Neural cell (in vitro differentiated cells): ENCODE results near the gene TBCK. TPM values are rescaled to one million over a fixed set of nuclear protein-coding genes. Genes with fewer than 3 reads are reported as not detected.

ENCODE experiments used
- H2AFZ ChIP-seq: fragments of 200-600, 300-800 bp; sonication (generic), shearing (Covaris generic); 2 replicates; pipeline ENCODE4 v1.6.0; 2014; ENCODE audit warnings: low read depth, mild to moderate bottlenecking, antibody characterized with exemption, low read length, moderate library complexity
- H3F3A ChIP-seq: fragments of 200-600 bp; shearing (Covaris generic); 2 replicates; pipeline ENCODE4 v1.6.1; 2016; ENCODE audit warnings: mild to moderate bottlenecking, moderate library complexity, mixed read lengths, antibody characterized with exemption, low read length; ENCODE audit not compliant: insufficient read depth, poor library complexity, severe bottlenecking
- H3K27ac ChIP-seq: fragments of 200-600, 300-800 bp; sonication (generic), shearing (Covaris generic); 2 replicates; pipeline ENCODE4 v1.5.1; 2014; ENCODE audit warnings: mild to moderate bottlenecking, low read length, moderate library complexity
- H3K27me3 ChIP-seq: fragments of 300-800, 200-600 bp; sonication (generic), shearing (Covaris generic); 2 replicates; pipeline ENCODE4 v1.6.0; 2014; ENCODE audit warnings: mild to moderate bottlenecking, low read depth, low read length, moderate library complexity; ENCODE audit not compliant: insufficient read depth
- H3K36me3 ChIP-seq: fragments of 300-800, 200-600 bp; sonication (generic), shearing (Covaris generic); 2 replicates; pipeline ENCODE4 v1.5.1; 2014; ENCODE audit warnings: mild to moderate bottlenecking, antibody characterized with exemption, low read length, moderate library complexity; ENCODE audit not compliant: insufficient read depth
- H3K4me2 ChIP-seq: fragments of 300-800, 200-600 bp; sonication (generic), shearing (Covaris generic); 2 replicates; pipeline ENCODE4 v1.6.0; 2014; ENCODE audit warnings: mild to moderate bottlenecking, low read length
- H3K4me3 ChIP-seq: fragments of 300-800, 200-600 bp; sonication (generic), shearing (Covaris generic); 2 replicates; pipeline ENCODE4 v1.5.1; 2014; ENCODE audit warnings: mild to moderate bottlenecking, low read length, moderate library complexity
- H3K79me2 ChIP-seq: fragments of 200-600 bp; shearing (Covaris generic); replicated peaks from 2 replicates; pipeline ENCODE4 v1.6.0; 2014; ENCODE audit warnings: mild to moderate bottlenecking, low read length, moderate library complexity; ENCODE audit not compliant: insufficient read depth
- H3K9ac ChIP-seq: fragments of 300-800, 200-600 bp; sonication (generic), shearing (Covaris generic); 2 replicates; pipeline ENCODE4 v1.6.1; 2016; ENCODE audit warnings: mild to moderate bottlenecking, low read length, mixed read lengths
- H3K9me2 ChIP-seq: fragments of 200-600 bp; shearing (Covaris generic); 2 replicates; pipeline ENCODE4 v1.6.1; 2016; ENCODE audit warnings: mild to moderate bottlenecking, low read length, mixed read lengths; ENCODE audit not compliant: insufficient read depth
- H3K9me3 ChIP-seq: fragments of 200-600, 300-800 bp; sonication (generic), shearing (Covaris generic); 2 replicates; pipeline ENCODE4 v1.6.1; 2016; ENCODE audit warnings: mild to moderate bottlenecking, mixed run types, low read length, moderate library complexity, mixed read lengths
- H4K20me1 ChIP-seq: fragments of 200-600 bp; shearing (Covaris generic); 2 replicates; pipeline ENCODE4 v1.6.1; 2016; ENCODE audit warnings: mild to moderate bottlenecking, mixed run types; ENCODE audit not compliant: insufficient read depth
- EP300 ChIP-seq: fragments of 450-650 bp; conservative IDR thresholded peaks from 2 replicates; pipeline ENCODE4 v1.6.1; 2014; ENCODE audit warnings: antibody characterized with exemption, mild to moderate bottlenecking, moderate library complexity; ENCODE audit not compliant: poor library complexity, severe bottlenecking
- EZH2 ChIP-seq: fragments of 200-600, 300-800 bp; shearing (Covaris generic), sonication (generic); IDR thresholded peaks from 2 replicates; pipeline ENCODE4 v1.6.1; 2014; ENCODE audit warnings: antibody characterized with exemption, low read length, borderline replicate concordance, mild to moderate bottlenecking; ENCODE audit not compliant: insufficient read depth, poor library complexity, severe bottlenecking
- MXI1 ChIP-seq: fragments of 450-650 bp; conservative IDR thresholded peaks from 2 replicates; pipeline ENCODE4 v1.6.1; 2014; ENCODE audit warnings: antibody characterized with exemption, mild to moderate bottlenecking; ENCODE audit not compliant: poor library complexity, severe bottlenecking
- POLR2AphosphoS5 ChIP-seq: IDR thresholded peaks from 2 replicates; pipeline ENCODE4 v1.6.1; 2012
- RAD21 ChIP-seq: fragments of 450-650 bp; conservative IDR thresholded peaks from 2 replicates; pipeline ENCODE4 v1.6.1; 2014; ENCODE audit warnings: antibody characterized with exemption, mild to moderate bottlenecking, moderate library complexity
- SMC3 ChIP-seq: fragments of 450-650 bp; conservative IDR thresholded peaks from 2 replicates; pipeline ENCODE4 v1.6.1; 2014; ENCODE audit warnings: antibody characterized with exemption, mild to moderate bottlenecking, moderate library complexity; ENCODE audit not compliant: poor library complexity
- TAF1 ChIP-seq: IDR thresholded peaks from 2 replicates; pipeline ENCODE4 v1.6.1; 2012; ENCODE audit warnings: low read depth
- polyA plus RNA-seq: library from polyadenylated mRNA; depleted of rRNA; stranded (reverse); fragments of >200 nt; gene quantifications from 2 replicates; pipeline ENCODE4 v1.2.3, GENCODE V29; 2014
- TF ChIP-seq, protein P1 (sequence below): IDR thresholded peaks from 2 replicates; pipeline ENCODE4 v1.6.1; 2012; ENCODE audit warnings: borderline replicate concordance
- TF ChIP-seq, protein P2 (sequence below): fragments of 450-650 bp; IDR thresholded peaks from 2 replicates; pipeline ENCODE4 v1.5.1; 2014; ENCODE audit warnings: antibody characterized with exemption, mild to moderate bottlenecking, moderate library complexity; ENCODE audit not compliant: poor library complexity, severe bottlenecking

The TBCK gene
- polyA plus RNA-seq, 1 donor from 2014 or later = 55.0 TPM

DNA sequence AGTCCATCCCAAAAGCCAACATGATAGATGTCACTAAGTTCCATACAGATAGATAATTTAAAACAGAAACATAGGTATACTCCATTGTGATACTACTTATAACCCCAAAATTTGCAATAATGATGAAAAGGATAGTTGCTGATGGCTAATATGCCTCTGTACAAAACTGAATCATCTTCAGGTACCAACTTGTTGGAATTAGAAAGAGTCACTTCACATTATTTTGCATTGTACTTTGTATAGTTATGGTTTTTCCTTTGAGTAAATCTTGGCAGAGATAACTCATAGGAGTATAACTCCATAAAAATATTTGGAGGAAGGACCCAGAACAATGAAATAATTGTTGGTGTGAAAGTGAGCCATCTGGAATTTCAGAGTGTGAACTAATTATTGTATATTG, 35.0 kb upstream of the TBCK start:
- H3K9me2 ChIP-seq = no peaks in the 10 kb centered on the region
- H3K27me3 ChIP-seq = no peaks in the 10 kb centered on the region
- no peak overlapping the region for H3K4me2 ChIP-seq
- no peaks in the 10 kb centered on the region for H3F3A ChIP-seq
- H4K20me1 ChIP-seq = no peaks in the 10 kb centered on the region
- no peaks in the 10 kb centered on the region for H3K79me2 ChIP-seq
- no peaks in the 10 kb centered on the region for H3K9me3 ChIP-seq
- H3K36me3 ChIP-seq = no peaks in the 10 kb centered on the region
- H3K27ac ChIP-seq = no peak overlapping the region
- H3K4me3 ChIP-seq = no peak overlapping the region
- no peak overlapping the region for H2AFZ ChIP-seq
- no peak overlapping the region for H3K9ac ChIP-seq
- TF ChIP-seq, protein P1, sequence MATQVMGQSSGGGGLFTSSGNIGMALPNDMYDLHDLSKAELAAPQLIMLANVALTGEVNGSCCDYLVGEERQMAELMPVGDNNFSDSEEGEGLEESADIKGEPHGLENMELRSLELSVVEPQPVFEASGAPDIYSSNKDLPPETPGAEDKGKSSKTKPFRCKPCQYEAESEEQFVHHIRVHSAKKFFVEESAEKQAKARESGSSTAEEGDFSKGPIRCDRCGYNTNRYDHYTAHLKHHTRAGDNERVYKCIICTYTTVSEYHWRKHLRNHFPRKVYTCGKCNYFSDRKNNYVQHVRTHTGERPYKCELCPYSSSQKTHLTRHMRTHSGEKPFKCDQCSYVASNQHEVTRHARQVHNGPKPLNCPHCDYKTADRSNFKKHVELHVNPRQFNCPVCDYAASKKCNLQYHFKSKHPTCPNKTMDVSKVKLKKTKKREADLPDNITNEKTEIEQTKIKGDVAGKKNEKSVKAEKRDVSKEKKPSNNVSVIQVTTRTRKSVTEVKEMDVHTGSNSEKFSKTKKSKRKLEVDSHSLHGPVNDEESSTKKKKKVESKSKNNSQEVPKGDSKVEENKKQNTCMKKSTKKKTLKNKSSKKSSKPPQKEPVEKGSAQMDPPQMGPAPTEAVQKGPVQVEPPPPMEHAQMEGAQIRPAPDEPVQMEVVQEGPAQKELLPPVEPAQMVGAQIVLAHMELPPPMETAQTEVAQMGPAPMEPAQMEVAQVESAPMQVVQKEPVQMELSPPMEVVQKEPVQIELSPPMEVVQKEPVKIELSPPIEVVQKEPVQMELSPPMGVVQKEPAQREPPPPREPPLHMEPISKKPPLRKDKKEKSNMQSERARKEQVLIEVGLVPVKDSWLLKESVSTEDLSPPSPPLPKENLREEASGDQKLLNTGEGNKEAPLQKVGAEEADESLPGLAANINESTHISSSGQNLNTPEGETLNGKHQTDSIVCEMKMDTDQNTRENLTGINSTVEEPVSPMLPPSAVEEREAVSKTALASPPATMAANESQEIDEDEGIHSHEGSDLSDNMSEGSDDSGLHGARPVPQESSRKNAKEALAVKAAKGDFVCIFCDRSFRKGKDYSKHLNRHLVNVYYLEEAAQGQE = no peak
- TF ChIP-seq RAD21 (no peak), EP300 (no peak), POLR2AphosphoS5 (no peak), EZH2 (no peak), TAF1 (no peak), MXI1 (no peak), SMC3 (no peak)
- TF ChIP-seq, protein P2, sequence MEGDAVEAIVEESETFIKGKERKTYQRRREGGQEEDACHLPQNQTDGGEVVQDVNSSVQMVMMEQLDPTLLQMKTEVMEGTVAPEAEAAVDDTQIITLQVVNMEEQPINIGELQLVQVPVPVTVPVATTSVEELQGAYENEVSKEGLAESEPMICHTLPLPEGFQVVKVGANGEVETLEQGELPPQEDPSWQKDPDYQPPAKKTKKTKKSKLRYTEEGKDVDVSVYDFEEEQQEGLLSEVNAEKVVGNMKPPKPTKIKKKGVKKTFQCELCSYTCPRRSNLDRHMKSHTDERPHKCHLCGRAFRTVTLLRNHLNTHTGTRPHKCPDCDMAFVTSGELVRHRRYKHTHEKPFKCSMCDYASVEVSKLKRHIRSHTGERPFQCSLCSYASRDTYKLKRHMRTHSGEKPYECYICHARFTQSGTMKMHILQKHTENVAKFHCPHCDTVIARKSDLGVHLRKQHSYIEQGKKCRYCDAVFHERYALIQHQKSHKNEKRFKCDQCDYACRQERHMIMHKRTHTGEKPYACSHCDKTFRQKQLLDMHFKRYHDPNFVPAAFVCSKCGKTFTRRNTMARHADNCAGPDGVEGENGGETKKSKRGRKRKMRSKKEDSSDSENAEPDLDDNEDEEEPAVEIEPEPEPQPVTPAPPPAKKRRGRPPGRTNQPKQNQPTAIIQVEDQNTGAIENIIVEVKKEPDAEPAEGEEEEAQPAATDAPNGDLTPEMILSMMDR = no peak

DNA sequence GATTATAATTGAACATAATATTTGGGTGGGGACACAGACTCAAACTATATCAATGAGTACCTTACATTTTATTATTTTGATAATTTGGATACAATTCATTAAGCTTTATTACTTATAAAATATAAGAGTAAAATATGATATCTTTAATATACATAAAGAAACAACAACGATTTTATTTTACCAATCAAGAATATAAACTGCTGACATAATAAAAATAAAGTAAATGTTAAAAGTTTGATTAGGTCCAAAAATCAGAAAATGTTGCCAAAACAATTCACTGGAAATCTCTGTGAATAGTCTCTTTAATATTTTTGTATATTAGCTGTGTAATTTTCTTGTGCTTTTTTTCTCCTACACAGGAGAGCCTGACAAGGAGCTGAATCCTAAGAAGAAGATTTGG, 31.2 kb upstream of the TBCK start:
- Histone ChIP-seq H4K20me1 (no peaks in the 10 kb centered on the region), H2AFZ (no peak overlapping the region), H3K36me3 (no peaks in the 10 kb centered on the region), H3K4me3 (no peak overlapping the region), H3K9me2 (no peaks in the 10 kb centered on the region), H3K27ac (no peak overlapping the region), H3K9me3 (no peaks in the 10 kb centered on the region), H3K4me2 (no peak overlapping the region), H3F3A (no peaks in the 10 kb centered on the region), H3K9ac (no peak overlapping the region), H3K79me2 (no peaks in the 10 kb centered on the region), H3K27me3 (no peaks in the 10 kb centered on the region)
- TF ChIP-seq EZH2 (no peak), POLR2AphosphoS5 (no peak), RAD21 (no peak), EP300 (no peak), TAF1 (no peak), MXI1 (no peak), SMC3 (no peak)
- TF ChIP-seq, protein P1 = no peak
- TF ChIP-seq, protein P2 = no peak
